Measurements from ENCODE around the gene PYGO2. TPM values are rescaled to one million over a fixed set of nuclear protein-coding genes. Genes with fewer than 3 reads are reported as not detected.
A peak's percentile ranks its signal among the peaks of the same experiment; 100 is the strongest.

PYGO2 gene
- total RNA-seq, 4 donors from 2014 or later = 28.6 to 48.3 (median 42.9) TPM

DNA sequence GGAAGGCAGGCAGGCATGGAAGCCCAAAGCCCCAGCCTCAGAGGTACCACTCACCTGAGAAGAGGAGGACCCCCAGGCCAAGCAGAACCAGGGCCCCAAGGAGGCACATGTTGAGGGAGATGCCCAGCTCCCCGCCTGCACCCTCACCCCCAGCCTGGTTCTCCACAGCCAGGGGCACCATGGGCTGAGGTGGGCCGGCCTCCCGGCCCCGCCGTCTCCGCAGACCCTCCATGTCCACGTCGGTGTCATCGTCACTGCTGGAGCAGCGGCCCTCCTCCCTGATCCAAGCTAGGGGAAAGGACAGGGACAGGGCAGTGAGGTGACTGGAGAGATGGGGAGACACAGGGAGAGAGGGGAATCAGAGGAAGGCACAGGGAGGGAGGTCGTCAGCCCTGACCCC is 13.5 kb downstream of the PYGO2 start:
- H3K9me3 ChIP-seq = no peaks in the 10 kb centered on the region
- WGBS, 2 donors = 91 to 99% methylated on average over 10 to 11 of the region's 11 CpGs
- no peak overlapping the region for H3K27ac ChIP-seq
- DNase-seq = no peak
- no peaks in the 10 kb centered on the region for H3K27me3 ChIP-seq
- H3K4me3 ChIP-seq (replicated peaks in 1 of 3) = no peak overlapping the region
- peaks cover 2 to 33% of the 10 kb centered on the region in 2 donors for H3K4me1 ChIP-seq
- peaks cover 4 to 11% of the 10 kb centered on the region in 2 donors for H3K36me3 ChIP-seq
- intact Hi-C loops (cut with DNase I) = no loop called here
- no peak for TF ChIP-seq POLR2A (IDR thresholded peaks at IDR 0.05)
- no peak for TF ChIP-seq CTCF (IDR thresholded peaks at IDR 0.05)

DNA sequence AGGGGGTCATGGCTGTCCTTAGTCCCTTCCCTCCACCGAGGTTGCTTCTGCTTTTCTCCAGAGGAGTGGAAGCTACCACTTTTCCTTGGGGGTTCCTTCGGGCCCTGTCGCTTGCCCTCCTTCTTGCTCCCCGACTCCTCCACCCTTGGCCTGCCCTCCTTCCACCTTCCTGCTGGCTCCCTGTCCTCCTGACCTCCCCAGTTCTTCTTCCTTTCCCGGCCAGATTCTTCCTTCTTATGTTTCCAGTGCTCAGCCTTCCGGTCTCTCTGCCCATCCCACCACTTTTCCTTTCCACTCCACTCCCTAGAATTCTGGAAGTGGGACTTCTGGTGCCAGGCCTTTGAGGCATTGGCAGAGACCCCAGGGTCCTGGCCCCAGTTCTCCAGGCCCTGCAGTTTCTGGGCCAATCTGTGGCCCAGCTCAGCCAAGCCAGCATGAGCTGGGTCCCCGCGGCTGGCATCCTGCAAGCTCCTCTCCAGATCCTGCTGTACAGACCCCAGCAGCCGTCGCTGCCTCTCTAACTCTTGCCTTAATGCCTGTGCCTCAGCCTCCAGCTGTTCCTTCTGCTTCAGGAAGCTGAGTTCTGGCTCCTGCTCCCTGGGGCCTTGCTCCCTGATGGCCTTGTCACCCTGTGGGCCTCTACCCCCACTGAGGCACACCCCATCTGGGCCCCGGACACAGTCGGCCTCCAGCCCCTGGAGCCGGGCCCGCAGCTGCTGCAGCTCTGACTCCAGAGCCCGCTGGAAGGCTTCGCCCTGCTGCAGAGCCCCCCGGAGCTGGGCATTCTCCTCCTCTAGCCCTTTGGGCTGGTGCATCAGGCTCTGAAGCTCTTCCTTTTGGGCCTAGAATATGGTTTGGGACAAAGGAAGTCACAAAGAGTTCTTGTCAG is 15.4 kb downstream of the PYGO2 start:
- H3K4me3 ChIP-seq (replicated peaks in 1 of 3) = no peak overlapping the region
- peak overlapping the region; percentile 8 to 85 (median 53) for H3K27ac ChIP-seq
- DNase-seq = no peak
- H3K4me1 ChIP-seq = peaks cover 15 to 48% of the 10 kb centered on the region in 2 donors
- intact Hi-C loops (cut with DNase I) = no loop called here
- 78 to 81% methylated on average over 17 of the region's 17 CpGs for WGBS, 2 donors
- H3K9me3 ChIP-seq = no peaks in the 10 kb centered on the region
- TF ChIP-seq CTCF (IDR thresholded peaks at IDR 0.05) (no peak), POLR2A (IDR thresholded peaks at IDR 0.05) (no peak)
- H3K27me3 ChIP-seq = no peaks in the 10 kb centered on the region
- peaks cover 4 to 11% of the 10 kb centered on the region in 2 donors for H3K36me3 ChIP-seq

- Histone ChIP-seq H3K36me3 (peaks cover 2 to 4% of the 10 kb centered on the region in 2 donors), H3K27me3 (no peaks in the 10 kb centered on the region), H3K27ac (peak overlapping the region; percentile 8 to 85 (median 53)), H3K4me1 (peaks cover 15 to 56% of the 10 kb centered on the region in 2 donors), H3K9me3 (no peaks in the 10 kb centered on the region), H3K4me3 (replicated peaks in 1 of 3) (no peak overlapping the region)
- 55 to 64% methylated on average over 11 to 14 of the region's 15 CpGs for WGBS, 2 donors
- no peak for TF ChIP-seq CTCF (IDR thresholded peaks at IDR 0.05)
- TF ChIP-seq POLR2A (IDR thresholded peaks at IDR 0.05) = no peak
- intact Hi-C loops (cut with DNase I) = no loop called here
- peak; percentile 88 to 89 for DNase-seq
Measured at GRCh38 chr1:154945160-154945961, 16.2 kb downstream of the PYGO2 start.

DNA sequence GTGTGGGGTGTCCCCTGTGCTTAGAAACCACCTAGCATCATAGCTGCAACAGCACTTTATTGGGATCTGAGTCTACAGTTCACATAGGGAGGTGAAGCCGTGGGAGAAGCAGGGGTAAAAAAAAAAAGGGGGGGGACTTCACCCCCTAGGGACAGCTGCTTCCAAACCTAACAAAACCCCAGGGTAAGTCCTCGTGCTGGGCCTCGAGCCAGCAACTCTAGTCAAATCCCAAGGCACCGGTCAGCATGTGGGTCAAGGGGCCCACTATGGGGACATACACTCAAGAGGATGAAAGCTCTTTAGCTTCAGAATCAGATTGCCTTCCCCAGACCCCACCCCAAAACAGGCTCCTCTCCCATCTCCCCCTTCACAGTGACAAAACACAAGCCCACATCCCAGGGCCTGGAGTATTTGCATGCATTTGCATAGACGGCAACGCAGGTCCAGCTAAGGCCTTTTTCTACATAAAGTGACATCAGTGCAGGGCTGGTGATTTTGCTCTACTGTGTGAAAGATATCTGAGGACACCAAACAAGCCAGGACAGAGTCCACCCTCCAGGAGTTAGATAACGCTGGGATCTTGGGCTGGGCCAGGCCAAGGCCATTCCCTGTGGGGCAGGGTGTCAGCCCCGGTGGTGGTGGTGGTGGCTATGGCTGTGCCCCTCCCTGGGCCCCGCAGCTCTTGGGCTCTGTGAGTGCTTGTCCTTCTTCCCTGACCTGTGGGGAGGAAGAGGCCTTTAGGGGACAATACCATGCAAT is 17.0 kb downstream of the PYGO2 start:
- Histone ChIP-seq H3K9me3 (no peaks in the 10 kb centered on the region), H3K4me3 (replicated peaks in 1 of 3) (no peak overlapping the region), H3K4me1 (peaks cover 15 to 61% of the 10 kb centered on the region in 2 donors), H3K27me3 (no peaks in the 10 kb centered on the region), H3K27ac (peak overlapping the region; percentile 53 to 98 (median 85)), H3K36me3 (peaks cover 0 to 4% of the 10 kb centered on the region in 2 donors)
- no peak for TF ChIP-seq POLR2A (IDR thresholded peaks at IDR 0.05)
- TF ChIP-seq CTCF (IDR thresholded peaks at IDR 0.05) = no peak
- DNase-seq = peak in 1 of 2 donors; percentile 50
- intact Hi-C loops (cut with DNase I) = no loop called here
- WGBS, 2 donors = 49 to 51% methylated on average over 7 to 8 of the region's 9 CpGs

Measured in thyroid gland (tissue), 4 donors.